ENCODE measurements around the gene CORO2A.

The CORO2A gene

DNA sequence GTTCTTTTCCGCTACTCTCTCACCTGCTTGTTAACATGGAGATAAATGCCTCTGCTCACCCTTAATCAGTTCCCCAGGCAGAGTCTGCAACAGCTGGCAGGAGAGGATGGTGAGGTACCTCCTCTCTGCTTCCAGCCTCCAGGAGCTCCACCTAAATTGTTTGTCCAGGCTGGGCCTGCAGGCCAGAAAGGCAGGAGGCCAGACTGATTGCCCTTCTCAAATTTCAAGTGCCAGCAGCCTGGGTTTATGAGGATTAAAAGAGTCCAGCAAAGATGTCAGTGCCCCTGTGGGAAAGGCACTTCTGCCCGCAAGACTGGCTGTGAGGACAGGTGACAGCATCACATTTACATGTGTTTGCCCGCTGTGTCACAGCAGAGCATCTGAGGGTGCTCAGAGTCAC is 19.8 kb downstream of the CORO2A start:
- peaks cover 6% of the 10 kb centered on the region for H4K20me1 ChIP-seq (ENCODE audit: insufficient read depth, low read length)
- no peak overlapping the region for H3K4me2 ChIP-seq (ENCODE audit: insufficient read depth, low read length)
- no peaks in the 10 kb centered on the region for H3K27me3 ChIP-seq (ENCODE audit: insufficient read depth, low read length, poor library complexity)
- H3K79me2 ChIP-seq (ENCODE audit: insufficient read depth, low read length) = no peaks in the 10 kb centered on the region
- DNase-seq = no peak
- H3K36me3 ChIP-seq (ENCODE audit: insufficient read depth, low read length) = no peaks in the 10 kb centered on the region
- no peak overlapping the region for H3K9ac ChIP-seq (ENCODE audit: low read depth, low read length)
- H3K4me1 ChIP-seq (ENCODE audit: insufficient read depth, low read length) = no peaks in the 10 kb centered on the region
- no peaks in the 10 kb centered on the region for H3K9me3 ChIP-seq (ENCODE audit: insufficient read depth, low read length, severe bottlenecking)
- TF ChIP-seq EZH2 (IDR thresholded peaks at IDR 0.05; ENCODE audit: borderline replicate concordance, low read depth, low read length, severe bottlenecking) (no peak), CTCF (IDR thresholded peaks at IDR 0.05; ENCODE audit: borderline replicate concordance, extremely low read depth, low read length, poor library complexity, severe bottlenecking) (no peak)
- H3K27ac ChIP-seq (ENCODE audit: low read length) = no peak overlapping the region
- no peak for ATAC-seq (ENCODE audit: insufficient read depth, low read depth)
- no peak overlapping the region for H2AFZ ChIP-seq (ENCODE audit: low read depth, low read length)
- H3K4me3 ChIP-seq (ENCODE audit: low read depth in 1 of 2, low read length in 2 of 2) = no peak overlapping the region

DNA sequence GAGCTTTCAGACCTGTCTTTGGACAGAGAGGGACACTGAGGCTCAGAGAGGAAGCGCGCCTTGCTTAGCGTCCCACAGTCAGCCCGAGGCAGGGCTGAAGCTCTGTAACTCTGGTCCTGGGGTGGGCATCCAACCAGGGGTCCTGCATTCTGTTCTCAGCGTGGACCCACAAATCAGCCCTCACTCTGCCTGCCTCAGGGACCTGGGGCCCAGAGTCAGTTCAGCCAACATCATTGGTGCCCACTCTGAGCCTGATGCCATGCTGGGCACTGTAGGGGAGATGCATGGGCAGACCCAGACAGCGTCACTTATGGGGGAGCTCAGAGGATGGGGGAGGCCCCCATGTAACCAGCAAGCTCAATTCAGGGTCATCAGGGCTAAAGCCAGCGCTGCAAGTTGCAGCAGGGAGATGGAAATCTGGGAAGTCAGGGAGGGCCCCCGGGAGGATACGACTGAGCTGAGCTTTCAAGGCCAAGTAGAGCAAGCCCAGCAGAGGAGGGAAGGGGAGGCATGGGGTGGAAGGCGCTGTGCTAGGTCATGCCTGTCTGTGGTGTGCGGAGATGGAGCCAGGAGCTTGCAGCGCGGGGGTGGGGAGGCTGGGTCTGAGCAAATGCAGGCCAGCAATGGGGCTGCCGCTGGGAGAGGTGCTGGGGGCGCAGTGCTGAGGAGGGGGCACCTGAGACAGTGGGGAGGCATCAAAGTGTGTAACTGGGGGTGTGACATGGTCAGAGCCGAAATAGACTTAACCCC is 21.1 kb downstream of the CORO2A start:
- no peak for TF ChIP-seq CTCF (IDR thresholded peaks at IDR 0.05; ENCODE audit: borderline replicate concordance, extremely low read depth, low read length, poor library complexity, severe bottlenecking)
- no peak for TF ChIP-seq EZH2 (IDR thresholded peaks at IDR 0.05; ENCODE audit: borderline replicate concordance, low read depth, low read length, severe bottlenecking)
- Histone ChIP-seq H3K4me1 (ENCODE audit: insufficient read depth, low read length) (no peaks in the 10 kb centered on the region), H3K27me3 (ENCODE audit: insufficient read depth, low read length, poor library complexity) (no peaks in the 10 kb centered on the region), H2AFZ (ENCODE audit: low read depth, low read length) (no peak overlapping the region), H4K20me1 (ENCODE audit: insufficient read depth, low read length) (peaks cover 6% of the 10 kb centered on the region), H3K4me3 (ENCODE audit: low read depth in 1 of 2, low read length in 2 of 2) (no peak overlapping the region), H3K9me3 (ENCODE audit: insufficient read depth, low read length, severe bottlenecking) (no peaks in the 10 kb centered on the region), H3K36me3 (ENCODE audit: insufficient read depth, low read length) (no peaks in the 10 kb centered on the region), H3K27ac (ENCODE audit: low read length) (no peak overlapping the region), H3K79me2 (ENCODE audit: insufficient read depth, low read length) (no peaks in the 10 kb centered on the region), H3K4me2 (ENCODE audit: insufficient read depth, low read length) (no peak overlapping the region), H3K9ac (ENCODE audit: low read depth, low read length) (no peak overlapping the region)
- DNase-seq = no peak
- no peak for ATAC-seq (ENCODE audit: insufficient read depth, low read depth)

DNA sequence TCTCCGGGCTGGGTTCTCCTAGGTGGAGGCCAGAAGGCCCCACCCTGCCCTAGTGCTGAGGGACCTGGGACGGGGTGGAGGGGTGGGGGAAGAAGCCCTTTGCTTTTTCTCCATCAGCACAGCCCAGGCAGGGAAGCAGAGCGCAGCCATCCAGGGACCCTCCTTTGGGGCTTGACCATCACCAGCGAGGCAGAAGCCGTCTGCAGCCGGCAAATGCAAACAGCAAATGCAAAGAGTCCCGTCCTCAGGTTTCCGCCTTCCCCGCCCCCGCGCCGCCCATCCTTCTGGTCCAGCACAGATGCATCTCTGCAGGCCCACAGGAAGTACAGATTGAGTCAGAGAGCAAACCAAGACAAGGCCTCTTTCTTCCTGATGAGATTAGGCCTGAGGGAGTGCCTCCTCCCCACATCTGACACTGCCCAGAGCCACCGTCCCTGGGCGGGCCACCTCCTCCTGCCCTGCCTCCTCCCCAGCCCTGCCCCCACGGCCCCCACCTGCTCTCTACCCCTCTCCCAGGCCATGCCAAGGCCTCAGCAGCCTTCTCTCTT is 23.4 kb downstream of the CORO2A start:
- Histone ChIP-seq H4K20me1 (ENCODE audit: insufficient read depth, low read length) (peaks cover 6% of the 10 kb centered on the region), H3K36me3 (ENCODE audit: insufficient read depth, low read length) (no peaks in the 10 kb centered on the region), H3K79me2 (ENCODE audit: insufficient read depth, low read length) (no peaks in the 10 kb centered on the region), H3K9ac (ENCODE audit: low read depth, low read length) (no peak overlapping the region), H3K4me2 (ENCODE audit: insufficient read depth, low read length) (no peak overlapping the region), H3K9me3 (ENCODE audit: insufficient read depth, low read length, severe bottlenecking) (no peaks in the 10 kb centered on the region), H3K4me1 (ENCODE audit: insufficient read depth, low read length) (no peaks in the 10 kb centered on the region), H3K27me3 (ENCODE audit: insufficient read depth, low read length, poor library complexity) (no peaks in the 10 kb centered on the region), H3K27ac (ENCODE audit: low read length) (no peak overlapping the region), H2AFZ (ENCODE audit: low read depth, low read length) (no peak overlapping the region), H3K4me3 (ENCODE audit: low read depth in 1 of 2, low read length in 2 of 2) (no peak overlapping the region)
- ATAC-seq (ENCODE audit: insufficient read depth, low read depth) = no peak
- DNase-seq = no peak
- TF ChIP-seq CTCF (IDR thresholded peaks at IDR 0.05; ENCODE audit: borderline replicate concordance, extremely low read depth, low read length, poor library complexity, severe bottlenecking) = no peak
- TF ChIP-seq EZH2 (IDR thresholded peaks at IDR 0.05; ENCODE audit: borderline replicate concordance, low read depth, low read length, severe bottlenecking) = no peak
